MM.1S (cell line): ENCODE results near the gene CUL5.

Source experiments
- CTCF ChIP-seq: fragments of 300-600 bp; sonication (generic); IDR thresholded peaks from 2 replicates; pipeline ENCODE4 v1.5.1; 2016; ENCODE audit warnings: antibody characterized with exemption, low read length, mixed read lengths
- EZH2 ChIP-seq: fragments of 300-600 bp; sonication (generic); optimal IDR thresholded peaks from 2 replicates; pipeline ENCODE3; 2017; ENCODE audit warnings: low read depth, mild to moderate bottlenecking, antibody characterized with exemption, low read length, mixed read lengths

GRCh38 chr11:108128772-108129171 lies 120.1 kb downstream of the CUL5 start:
- TF ChIP-seq CTCF (no peak), EZH2 (no peak)
